ENCODE results near the gene RIT2. TPM values are rescaled to one million over a fixed set of nuclear protein-coding genes. Genes with fewer than 3 reads are reported as not detected.

Gene RIT2
- total RNA-seq, 1 experiment from 2014 or later, result not detected

GRCh38 chr18:42909095-42909494 is 206.4 kb downstream of the RIT2 start:
- no peaks in the 10 kb centered on the region for H3K36me3 Mint-ChIP-seq (ENCODE audit: insufficient read depth, unreplicated experiment)
- ChIA-PET CTCF (no interaction called here), POLR2A (no interaction called here)
- no peaks in the 10 kb centered on the region for H3K9me3 Mint-ChIP-seq (ENCODE audit: unreplicated experiment)
- no peak overlapping the region for H3K27ac Mint-ChIP-seq (ENCODE audit: unreplicated experiment)
- H3K27me3 ChIP-seq (replicated peaks; ENCODE audit: control insufficient read depth, insufficient read depth, low read length), result no peaks in the 10 kb centered on the region
- no TSS peak for BruUV-seq (replicated peaks)
- no peaks in the 10 kb centered on the region for H3K36me3 ChIP-seq (ENCODE audit: control insufficient read depth, insufficient read depth, low read length)
- TF ChIP-seq CTCF (IDR thresholded peaks at IDR 0.05; ENCODE audit: insufficient read depth in 1 of 2, low read depth in 1 of 2, low read length in 1 of 2, severe bottlenecking in 1 of 2, unreplicated experiment in 1 of 2), result no peak
- intact Hi-C loops (cut with micrococcal nuclease; ENCODE audit: unreplicated experiment), result no loop called here
- no peak overlapping the region for H3K4me3 ChIP-seq (ENCODE audit: low read depth, low read length)
- H3K4me1 ChIP-seq, result no peaks in the 10 kb centered on the region
- no peaks in the 10 kb centered on the region for H3K27me3 Mint-ChIP-seq (ENCODE audit: insufficient read depth, unreplicated experiment)
- no peaks in the 10 kb centered on the region for H3K9me3 ChIP-seq
- no peaks in the 10 kb centered on the region for H3K4me1 Mint-ChIP-seq (ENCODE audit: low read depth, unreplicated experiment)
- DNase-seq, result no peak
- no peak overlapping the region for H3K4me3 Mint-ChIP-seq (ENCODE audit: unreplicated experiment)

- Histone ChIP-seq H3K9me3 (no peaks in the 10 kb centered on the region), H3K27me3 (replicated peaks; ENCODE audit: control insufficient read depth, insufficient read depth, low read length) (no peaks in the 10 kb centered on the region), H3K4me1 (no peaks in the 10 kb centered on the region), H3K36me3 (ENCODE audit: control insufficient read depth, insufficient read depth, low read length) (no peaks in the 10 kb centered on the region), H3K4me3 (ENCODE audit: low read depth, low read length) (no peak overlapping the region)
- H3K27me3 Mint-ChIP-seq (ENCODE audit: insufficient read depth, unreplicated experiment), result no peaks in the 10 kb centered on the region
- H3K27ac Mint-ChIP-seq (ENCODE audit: unreplicated experiment), result no peak overlapping the region
- H3K9me3 Mint-ChIP-seq (ENCODE audit: unreplicated experiment), result no peaks in the 10 kb centered on the region
- TF ChIP-seq CTCF (IDR thresholded peaks at IDR 0.05; ENCODE audit: insufficient read depth in 1 of 2, low read depth in 1 of 2, low read length in 1 of 2, severe bottlenecking in 1 of 2, unreplicated experiment in 1 of 2), result no peak
- intact Hi-C loops (cut with micrococcal nuclease; ENCODE audit: unreplicated experiment), result no loop called here
- no peaks in the 10 kb centered on the region for H3K36me3 Mint-ChIP-seq (ENCODE audit: insufficient read depth, unreplicated experiment)
- BruUV-seq (replicated peaks), result no TSS peak
- POLR2A ChIA-PET, result no interaction called here
- no peaks in the 10 kb centered on the region for H3K4me1 Mint-ChIP-seq (ENCODE audit: low read depth, unreplicated experiment)
- CTCF ChIA-PET, result no interaction called here
- DNase-seq, result no peak
- H3K4me3 Mint-ChIP-seq (ENCODE audit: unreplicated experiment), result no peak overlapping the region
These were observed 208.7 kb downstream of the RIT2 start for GRCh38 chr18:42906761-42907160.

GRCh38 chr18:42901161-42901560 is 214.3 kb downstream of the RIT2 start:
- no peaks in the 10 kb centered on the region for H3K36me3 ChIP-seq (ENCODE audit: control insufficient read depth, insufficient read depth, low read length)
- H3K4me3 Mint-ChIP-seq (ENCODE audit: unreplicated experiment), result no peak overlapping the region
- POLR2A ChIA-PET, result no interaction called here
- H3K36me3 Mint-ChIP-seq (ENCODE audit: insufficient read depth, unreplicated experiment), result no peaks in the 10 kb centered on the region
- no peaks in the 10 kb centered on the region for H3K27me3 ChIP-seq (replicated peaks; ENCODE audit: control insufficient read depth, insufficient read depth, low read length)
- H3K4me1 ChIP-seq, result no peaks in the 10 kb centered on the region
- H3K27me3 Mint-ChIP-seq (ENCODE audit: insufficient read depth, unreplicated experiment), result no peaks in the 10 kb centered on the region
- no peaks in the 10 kb centered on the region for H3K9me3 Mint-ChIP-seq (ENCODE audit: unreplicated experiment)
- no peak overlapping the region for H3K27ac Mint-ChIP-seq (ENCODE audit: unreplicated experiment)
- intact Hi-C loops (cut with micrococcal nuclease; ENCODE audit: unreplicated experiment), result no loop called here
- no peak for DNase-seq
- H3K4me3 ChIP-seq (ENCODE audit: low read depth, low read length), result no peak overlapping the region
- H3K9me3 ChIP-seq, result no peaks in the 10 kb centered on the region
- CTCF ChIA-PET, result no interaction called here
- no peak for TF ChIP-seq CTCF (IDR thresholded peaks at IDR 0.05; ENCODE audit: insufficient read depth in 1 of 2, low read depth in 1 of 2, low read length in 1 of 2, severe bottlenecking in 1 of 2, unreplicated experiment in 1 of 2)
- H3K4me1 Mint-ChIP-seq (ENCODE audit: low read depth, unreplicated experiment), result no peaks in the 10 kb centered on the region
- BruUV-seq (replicated peaks), result no TSS peak
